ENCODE results near the gene UGT1A4. TPM values are rescaled to one million over a fixed set of nuclear protein-coding genes. Genes with fewer than 3 reads are reported as not detected.
"Not testable (repeated sequence)": the region's sequence is repeated elsewhere in the genome, so short reads cannot be mapped to it uniquely, and the experiment has no call there.

The UGT1A4 gene
- total RNA-seq, 6 experiments from 2014 or later = not detected

- no peak for DNase-seq
- Mint-ChIP-seq H3K27ac (peak overlapping the region; percentile 93), H3K27me3 (ENCODE audit: insufficient read depth) (no peaks in the 10 kb centered on the region), H3K36me3 (ENCODE audit: low read depth) (no peaks in the 10 kb centered on the region), H3K4me1 (ENCODE audit: low read depth) (no peaks in the 10 kb centered on the region; the same call in 1 of the 2 replicates), H3K4me3 (no peak overlapping the region), H3K9me3 (no peaks in the 10 kb centered on the region; the same call in 1 of the 2 replicates)
- no peak for TF ChIP-seq CTCF (IDR thresholded peaks at IDR 0.05)
These were observed 19.0 kb upstream of the UGT1A4 start for GRCh38 chr2:233699424-233700027.

GRCh38 chr2:233700028-233700635, 18.4 kb upstream of the UGT1A4 start:
- Mint-ChIP-seq H3K9me3 (no peaks in the 10 kb centered on the region; the same call in 1 of the 2 replicates), H3K27me3 (ENCODE audit: insufficient read depth) (0 out of 2 replicates have a peak, but pooled peaks cover 2% of the 10 kb centered on the region), H3K27ac (peak overlapping the region; percentile 93), H3K4me3 (no peak overlapping the region), H3K36me3 (ENCODE audit: low read depth) (no peaks in the 10 kb centered on the region), H3K4me1 (ENCODE audit: low read depth) (no peaks in the 10 kb centered on the region; the same call in 1 of the 2 replicates)
- peak; percentile 77 for DNase-seq
- TF ChIP-seq CTCF (IDR thresholded peaks at IDR 0.05) = no peak

- H3K9me3 Mint-ChIP-seq; H3K27me3 Mint-ChIP-seq (ENCODE audit: insufficient read depth); H3K4me1 Mint-ChIP-seq (ENCODE audit: low read depth); DNase-seq; H3K36me3 Mint-ChIP-seq (ENCODE audit: low read depth); H3K4me3 Mint-ChIP-seq: not testable (repeated sequence)
- 0 out of 2 replicates have a peak overlapping the region, but pooled peaks have one; percentile 32 for H3K27ac Mint-ChIP-seq
These were observed 17.7 kb upstream of the UGT1A4 start for GRCh38 chr2:233700842-233701241.

- no peak for TF ChIP-seq CTCF (IDR thresholded peaks at IDR 0.05)
- Mint-ChIP-seq H3K4me3 (no peak overlapping the region), H3K27ac (no peak overlapping the region), H3K4me1 (ENCODE audit: low read depth) (peaks cover 5% of the 10 kb centered on the region; the same call in 1 of the 2 replicates), H3K9me3 (no peaks in the 10 kb centered on the region; the same call in 1 of the 2 replicates), H3K27me3 (ENCODE audit: insufficient read depth) (0 out of 2 replicates have a peak, but pooled peaks cover 2% of the 10 kb centered on the region), H3K36me3 (ENCODE audit: low read depth) (no peaks in the 10 kb centered on the region)
- DNase-seq = no peak
These were observed 16.3 kb upstream of the UGT1A4 start for GRCh38 chr2:233702238-233702637.

GRCh38 chr2:233705911-233706506, 12.5 kb upstream of the UGT1A4 start:
- H3K4me1 Mint-ChIP-seq (ENCODE audit: low read depth) = peaks cover 15% of the 10 kb centered on the region
- 0 out of 2 replicates have a peak, but pooled peaks cover 2% of the 10 kb centered on the region for H3K27me3 Mint-ChIP-seq (ENCODE audit: insufficient read depth)
- no peak overlapping the region for H3K4me3 Mint-ChIP-seq
- TF ChIP-seq CTCF (IDR thresholded peaks at IDR 0.05) = no peak
- H3K36me3 Mint-ChIP-seq (ENCODE audit: low read depth) = no peaks in the 10 kb centered on the region
- no peak overlapping the region for H3K27ac Mint-ChIP-seq
- DNase-seq = no peak
- no peaks in the 10 kb centered on the region for H3K9me3 Mint-ChIP-seq

GRCh38 chr2:233706720-233707119, 11.8 kb upstream of the UGT1A4 start:
- H3K27ac Mint-ChIP-seq = no peak overlapping the region
- peaks cover 4% of the 10 kb centered on the region; the same call in 1 of the 2 replicates for H3K27me3 Mint-ChIP-seq (ENCODE audit: insufficient read depth)
- H3K36me3 Mint-ChIP-seq (ENCODE audit: low read depth) = no peaks in the 10 kb centered on the region
- no peak overlapping the region for H3K4me3 Mint-ChIP-seq
- peak; percentile 48 for DNase-seq
- no peaks in the 10 kb centered on the region for H3K9me3 Mint-ChIP-seq
- H3K4me1 Mint-ChIP-seq (ENCODE audit: low read depth) = peaks cover 15% of the 10 kb centered on the region
- no peak for TF ChIP-seq CTCF (IDR thresholded peaks at IDR 0.05)
